ENCODE measurements around the gene MYH7B. TPM values are rescaled to one million over a fixed set of nuclear protein-coding genes. Genes with fewer than 3 reads are reported as not detected.

MYH7B gene
- total RNA-seq, 4 donors from 2014 or later = 0.19 to 0.56 (median 0.40) TPM

GRCh38 chr20:34921436-34921835, 34.2 kb upstream of the MYH7B start:
- TF ChIP-seq, protein P1, sequence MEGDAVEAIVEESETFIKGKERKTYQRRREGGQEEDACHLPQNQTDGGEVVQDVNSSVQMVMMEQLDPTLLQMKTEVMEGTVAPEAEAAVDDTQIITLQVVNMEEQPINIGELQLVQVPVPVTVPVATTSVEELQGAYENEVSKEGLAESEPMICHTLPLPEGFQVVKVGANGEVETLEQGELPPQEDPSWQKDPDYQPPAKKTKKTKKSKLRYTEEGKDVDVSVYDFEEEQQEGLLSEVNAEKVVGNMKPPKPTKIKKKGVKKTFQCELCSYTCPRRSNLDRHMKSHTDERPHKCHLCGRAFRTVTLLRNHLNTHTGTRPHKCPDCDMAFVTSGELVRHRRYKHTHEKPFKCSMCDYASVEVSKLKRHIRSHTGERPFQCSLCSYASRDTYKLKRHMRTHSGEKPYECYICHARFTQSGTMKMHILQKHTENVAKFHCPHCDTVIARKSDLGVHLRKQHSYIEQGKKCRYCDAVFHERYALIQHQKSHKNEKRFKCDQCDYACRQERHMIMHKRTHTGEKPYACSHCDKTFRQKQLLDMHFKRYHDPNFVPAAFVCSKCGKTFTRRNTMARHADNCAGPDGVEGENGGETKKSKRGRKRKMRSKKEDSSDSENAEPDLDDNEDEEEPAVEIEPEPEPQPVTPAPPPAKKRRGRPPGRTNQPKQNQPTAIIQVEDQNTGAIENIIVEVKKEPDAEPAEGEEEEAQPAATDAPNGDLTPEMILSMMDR (IDR thresholded peaks at IDR 0.05) = no peak
- DNase-seq (ENCODE audit: low spot score) = no peak
- ATAC-seq (ENCODE audit: low FRiP score) = no peak

GRCh38 chr20:34922654-34923381, 32.9 kb upstream of the MYH7B start:
- ATAC-seq (ENCODE audit: low FRiP score) = peak; percentile 87
- TF ChIP-seq, protein P1 (IDR thresholded peaks at IDR 0.05) = no peak
- DNase-seq (ENCODE audit: low spot score) = no peak

DNA sequence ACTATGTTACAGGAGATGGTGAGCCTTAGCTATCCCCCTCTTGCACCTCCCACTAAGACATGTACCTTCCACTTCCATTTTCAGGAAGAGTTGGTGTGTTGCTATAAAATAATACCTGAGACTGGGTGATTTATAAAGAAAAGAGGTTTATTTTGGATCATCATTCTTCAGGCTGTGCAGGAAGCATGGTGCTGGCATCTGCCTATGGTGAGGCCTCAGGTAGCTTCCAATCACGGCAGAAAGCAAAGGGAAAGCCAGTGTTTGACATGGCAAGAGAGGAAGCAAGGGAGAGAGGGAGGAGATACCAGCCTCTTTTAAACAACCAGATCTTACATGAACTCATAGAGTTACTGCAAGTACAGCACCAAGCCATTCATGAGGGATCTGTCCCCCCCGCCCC, 32.3 kb upstream of the MYH7B start:
- DNase-seq (ENCODE audit: low spot score) = no peak
- ATAC-seq (ENCODE audit: low FRiP score) = no peak
- TF ChIP-seq, protein P1 (IDR thresholded peaks at IDR 0.05) = no peak

DNA sequence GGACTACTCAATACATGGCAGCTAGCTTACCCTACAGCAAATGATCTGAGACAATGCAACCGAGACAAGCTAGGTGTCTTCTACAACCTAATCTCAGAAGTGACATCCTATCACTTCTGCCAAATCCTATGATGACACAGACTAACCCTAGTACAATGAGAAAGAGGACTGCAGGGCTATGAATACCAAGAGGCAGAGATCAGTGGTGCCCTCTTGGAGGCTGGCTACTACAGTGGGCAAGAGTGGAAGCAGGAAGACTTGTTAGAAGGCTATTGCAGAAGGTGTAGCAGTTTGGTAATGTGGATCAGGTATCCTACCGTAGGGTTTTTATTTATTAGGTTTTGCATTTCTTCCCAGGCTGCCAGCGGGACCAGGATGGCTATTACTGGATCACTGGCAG, 30.3 kb upstream of the MYH7B start:
- DNase-seq (ENCODE audit: low spot score) (no peak), ATAC-seq (ENCODE audit: low FRiP score) (no peak)
- TF ChIP-seq, protein P1 (IDR thresholded peaks at IDR 0.05) = no peak

DNA sequence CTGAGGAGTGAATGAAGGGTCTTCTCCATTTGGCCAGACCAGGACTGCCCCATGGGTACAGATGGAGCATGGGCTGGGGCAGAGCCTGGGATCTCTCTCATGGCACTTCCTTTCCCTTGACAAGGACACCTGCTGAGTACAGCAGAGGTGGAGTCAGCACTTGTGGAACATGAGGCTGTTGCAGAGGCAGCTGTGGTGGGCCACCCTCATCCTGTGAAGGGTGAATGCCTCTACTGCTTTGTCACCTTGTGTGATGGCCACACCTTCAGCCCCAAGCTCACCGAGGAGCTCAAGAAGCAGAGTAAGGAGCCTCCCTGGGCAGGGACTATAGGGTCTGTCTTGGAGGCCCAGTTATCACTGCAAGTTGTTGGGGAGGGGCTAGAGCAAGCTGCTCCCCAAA, 29.7 kb upstream of the MYH7B start:
- ATAC-seq (ENCODE audit: low FRiP score) = no peak
- no peak for DNase-seq (ENCODE audit: low spot score)
- TF ChIP-seq, protein P1 (IDR thresholded peaks at IDR 0.05) = no peak

GRCh38 chr20:34926581-34926980, 29.1 kb upstream of the MYH7B start:
- DNase-seq (ENCODE audit: low spot score) (no peak), ATAC-seq (ENCODE audit: low FRiP score) (no peak)

DNA sequence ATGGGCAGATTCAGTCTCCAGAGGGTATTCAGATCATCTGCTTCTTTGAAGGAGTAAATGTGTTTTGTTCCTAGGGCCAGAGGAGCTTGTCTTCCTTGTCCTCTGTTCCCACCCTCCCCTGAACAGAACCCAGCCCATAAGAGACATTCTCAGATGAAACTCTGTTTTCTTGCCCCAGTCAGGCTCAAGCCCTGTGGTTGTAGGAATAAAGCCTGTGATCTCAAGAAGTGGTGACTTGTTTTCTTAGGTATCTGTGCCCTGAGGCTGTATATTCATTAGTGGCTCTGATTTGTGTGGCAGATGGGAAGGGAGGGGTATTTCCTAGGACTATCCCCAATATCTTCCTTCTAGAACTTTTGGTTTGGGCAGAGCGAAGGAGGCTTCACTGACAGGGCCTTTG, 27.9 kb upstream of the MYH7B start:
- DNase-seq (ENCODE audit: low spot score) (no peak), ATAC-seq (ENCODE audit: low FRiP score) (no peak)
- TF ChIP-seq, protein P1 (IDR thresholded peaks at IDR 0.05) = no peak

More at GRCh38 chr20:34926581-34926980, 29.1 kb upstream of the MYH7B start:
- TF ChIP-seq, protein P1 (IDR thresholded peaks at IDR 0.05) = no peak
